Testis (tissue), 3 donors: Measurements from ENCODE around the gene SLC8B1. TPM values are rescaled to one million over a fixed set of nuclear protein-coding genes. Genes with fewer than 3 reads are reported as not detected.

Source experiments
- DNase-seq: peaks from one replicate; pipeline ENCODE4 v3.0.0-alpha.2; 2019
- H3K27ac ChIP-seq, 2 donors: fragments of 200-600 bp; sonication (generic); one replicate each; pipeline ENCODE4 v1.5.1; 2019
- H3K27me3 ChIP-seq: fragments of 200-600 bp; sonication (generic); one replicate; pipeline ENCODE4 v1.5.1; 2019
- H3K36me3 ChIP-seq: fragments of 200-600 bp; sonication (generic); one replicate; pipeline ENCODE4 v1.5.1; 2017; ENCODE audit warnings: low read depth; ENCODE audit errors: missing control alignments
- H3K4me1 ChIP-seq: fragments of 200-600 bp; sonication (generic); one replicate; pipeline ENCODE4 v1.5.1; 2019
- H3K4me3 ChIP-seq, 2 donors: fragments of 200-600 bp; sonication (generic); one replicate each; pipeline ENCODE4 v1.5.1; 2017 to 2019
- H3K9me3 ChIP-seq: fragments of 200-600 bp; sonication (generic); one replicate; pipeline ENCODE4 v1.5.1; 2017
- CTCF ChIP-seq, 3 experiments: fragments of 450-650 bp in 2 of 3; fragments of 200-600 bp in 1 of 3; sonication (generic) in 1 of 3; IDR thresholded peaks; one replicate each; pipeline ENCODE4 v1.5.1; 2016 to 2019; ENCODE audit warnings: antibody characterized with exemption in 3 of 3, mild to moderate bottlenecking in 2 of 3, moderate library complexity in 1 of 3
- POLR2A ChIP-seq: fragments of 450-650 bp; IDR thresholded peaks from one replicate; pipeline ENCODE4 v1.6.1; 2017; ENCODE audit warnings: antibody characterized with exemption, mild to moderate bottlenecking, moderate library complexity
- WGBS, 2 donors: methylation state at CpG; one replicate each; pipeline ENCODE4 v1.1.5; 2018; 5-methylcytosine and 5-hydroxymethylcytosine counted together
- intact Hi-C: fragments of 100-400 bp; cut with DNase I; formaldehyde crosslinking; loops from one replicate; pipeline ENCODE4 v1.15.1; 2023; ENCODE audit warnings: low total_unique reads
- polyA plus RNA-seq: library from polyadenylated mRNA; stranded (reverse); fragments of 350-450 nt; fragmentation: Illumina TruSeq; extraction: RNeasy Lipid Tissue Mini Kit (QIAGEN cat#74804); gene quantifications from one replicate; pipeline ENCODE4 v1.2.3, GENCODE V29; 2014; ENCODE audit warnings: low read depth, low replicate concordance; ENCODE audit not compliant: insufficient read depth
- total RNA-seq, 2 donors: library from RNA; depleted of rRNA; stranded (reverse); fragments of >200 nt; gene quantifications; one replicate each; pipeline ENCODE4 v1.2.3, GENCODE V29; 2016

Gene SLC8B1
- total and polyA plus RNA-seq, 3 donors from 2014 or later: 41.2 to 88.3 (median 78.0) TPM

GRCh38 chr12:113315358-113315757 lies 19.6 kb downstream of the SLC8B1 start:
- 78 to 83% methylated on average over 5 to 9 of the region's 9 CpGs for WGBS, 2 donors
- DNase-seq: no peak
- intact Hi-C loops: no loop called here
- H3K36me3 ChIP-seq: no peaks in the 10 kb centered on the region
- no peak overlapping the region for H3K4me3 ChIP-seq
- H3K27ac ChIP-seq: peak overlapping the region in 1 of 2 donors; percentile 14
- no peaks in the 10 kb centered on the region for H3K4me1 ChIP-seq
- TF ChIP-seq POLR2A (no peak), CTCF (IDR thresholded peaks at IDR 0.05) (no peak)
- no peaks in the 10 kb centered on the region for H3K27me3 ChIP-seq
- H3K9me3 ChIP-seq: no peaks in the 10 kb centered on the region

GRCh38 chr12:113314121-113314529 lies 20.8 kb downstream of the SLC8B1 start:
- Histone ChIP-seq H3K36me3 (no peaks in the 10 kb centered on the region), H3K4me3 (no peak overlapping the region), H3K27me3 (no peaks in the 10 kb centered on the region), H3K9me3 (no peaks in the 10 kb centered on the region), H3K27ac (no peak overlapping the region), H3K4me1 (no peaks in the 10 kb centered on the region)
- DNase-seq: no peak
- WGBS, 2 donors: 52 to 62% methylated on average over 7 of the region's 7 CpGs
- TF ChIP-seq POLR2A: no peak
- no peak for TF ChIP-seq CTCF (IDR thresholded peaks at IDR 0.05)
- intact Hi-C loops: no loop called here

GRCh38 chr12:113310489-113310888 lies 24.4 kb downstream of the SLC8B1 start:
- H3K4me3 ChIP-seq: no peak overlapping the region
- DNase-seq: no peak
- no peak overlapping the region for H3K27ac ChIP-seq
- H3K27me3 ChIP-seq: no peaks in the 10 kb centered on the region
- WGBS, 2 donors: 94 to 100% methylated on average over 1 of the region's 1 CpG
- intact Hi-C loops: no loop called here
- no peaks in the 10 kb centered on the region for H3K4me1 ChIP-seq
- TF ChIP-seq CTCF (IDR thresholded peaks at IDR 0.05) (no peak), POLR2A (no peak)
- H3K36me3 ChIP-seq: no peaks in the 10 kb centered on the region
- no peaks in the 10 kb centered on the region for H3K9me3 ChIP-seq

GRCh38 chr12:113306382-113306781 lies 28.5 kb downstream of the SLC8B1 start:
- no peak overlapping the region for H3K27ac ChIP-seq
- no peaks in the 10 kb centered on the region for H3K9me3 ChIP-seq
- no peaks in the 10 kb centered on the region for H3K27me3 ChIP-seq
- no peak overlapping the region for H3K4me3 ChIP-seq
- 89 to 90% methylated on average over 11 of the region's 11 CpGs for WGBS, 2 donors
- no peaks in the 10 kb centered on the region for H3K4me1 ChIP-seq
- intact Hi-C loops: no loop called here
- H3K36me3 ChIP-seq: no peaks in the 10 kb centered on the region
- DNase-seq: no peak
- TF ChIP-seq POLR2A (no peak), CTCF (IDR thresholded peaks at IDR 0.05) (no peak)

- DNase-seq: no peak
- no peaks in the 10 kb centered on the region for H3K9me3 ChIP-seq
- no peaks in the 10 kb centered on the region for H3K36me3 ChIP-seq
- H3K27ac ChIP-seq: no peak overlapping the region
- no peaks in the 10 kb centered on the region for H3K4me1 ChIP-seq
- no peaks in the 10 kb centered on the region for H3K27me3 ChIP-seq
- TF ChIP-seq CTCF (IDR thresholded peaks at IDR 0.05) (no peak), POLR2A (no peak)
- 93 to 94% methylated on average over 11 of the region's 11 CpGs for WGBS, 2 donors
- no peak overlapping the region for H3K4me3 ChIP-seq
- intact Hi-C loops: no loop called here
Observed at GRCh38 chr12:113305281-113305856, 29.5 kb downstream of the SLC8B1 start.
